Measurements from ENCODE around the gene HEMK1.

DNA sequence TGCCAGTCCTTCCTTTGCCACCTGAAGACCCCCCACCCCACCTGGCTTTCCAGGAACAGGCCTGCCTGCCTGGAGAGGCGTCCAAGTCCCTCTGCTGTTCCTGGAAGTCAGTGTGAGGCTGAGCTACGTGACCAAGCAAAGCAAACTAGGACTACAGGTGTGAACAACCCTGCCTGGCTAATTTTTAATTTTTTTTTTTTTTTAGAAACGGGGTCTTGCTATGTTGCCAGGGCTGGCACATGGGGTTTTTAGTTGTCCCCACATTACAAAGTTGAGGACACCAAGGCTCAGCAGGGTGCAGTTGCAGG lies 17.4 kb downstream of the HEMK1 start:
- TF ChIP-seq, protein P1, sequence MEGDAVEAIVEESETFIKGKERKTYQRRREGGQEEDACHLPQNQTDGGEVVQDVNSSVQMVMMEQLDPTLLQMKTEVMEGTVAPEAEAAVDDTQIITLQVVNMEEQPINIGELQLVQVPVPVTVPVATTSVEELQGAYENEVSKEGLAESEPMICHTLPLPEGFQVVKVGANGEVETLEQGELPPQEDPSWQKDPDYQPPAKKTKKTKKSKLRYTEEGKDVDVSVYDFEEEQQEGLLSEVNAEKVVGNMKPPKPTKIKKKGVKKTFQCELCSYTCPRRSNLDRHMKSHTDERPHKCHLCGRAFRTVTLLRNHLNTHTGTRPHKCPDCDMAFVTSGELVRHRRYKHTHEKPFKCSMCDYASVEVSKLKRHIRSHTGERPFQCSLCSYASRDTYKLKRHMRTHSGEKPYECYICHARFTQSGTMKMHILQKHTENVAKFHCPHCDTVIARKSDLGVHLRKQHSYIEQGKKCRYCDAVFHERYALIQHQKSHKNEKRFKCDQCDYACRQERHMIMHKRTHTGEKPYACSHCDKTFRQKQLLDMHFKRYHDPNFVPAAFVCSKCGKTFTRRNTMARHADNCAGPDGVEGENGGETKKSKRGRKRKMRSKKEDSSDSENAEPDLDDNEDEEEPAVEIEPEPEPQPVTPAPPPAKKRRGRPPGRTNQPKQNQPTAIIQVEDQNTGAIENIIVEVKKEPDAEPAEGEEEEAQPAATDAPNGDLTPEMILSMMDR (IDR thresholded peaks at IDR 0.05) = no peak
- TF ChIP-seq POLR2A (IDR thresholded peaks at IDR 0.05) = no peak

Measured in upper lobe of left lung (tissue), 4 donors.